ENCODE measurements around the gene UBE2E3.
"Not testable (repeated sequence)": the region's sequence is repeated elsewhere in the genome, so short reads cannot be mapped to it uniquely, and the experiment has no call there.

Gene UBE2E3

DNA sequence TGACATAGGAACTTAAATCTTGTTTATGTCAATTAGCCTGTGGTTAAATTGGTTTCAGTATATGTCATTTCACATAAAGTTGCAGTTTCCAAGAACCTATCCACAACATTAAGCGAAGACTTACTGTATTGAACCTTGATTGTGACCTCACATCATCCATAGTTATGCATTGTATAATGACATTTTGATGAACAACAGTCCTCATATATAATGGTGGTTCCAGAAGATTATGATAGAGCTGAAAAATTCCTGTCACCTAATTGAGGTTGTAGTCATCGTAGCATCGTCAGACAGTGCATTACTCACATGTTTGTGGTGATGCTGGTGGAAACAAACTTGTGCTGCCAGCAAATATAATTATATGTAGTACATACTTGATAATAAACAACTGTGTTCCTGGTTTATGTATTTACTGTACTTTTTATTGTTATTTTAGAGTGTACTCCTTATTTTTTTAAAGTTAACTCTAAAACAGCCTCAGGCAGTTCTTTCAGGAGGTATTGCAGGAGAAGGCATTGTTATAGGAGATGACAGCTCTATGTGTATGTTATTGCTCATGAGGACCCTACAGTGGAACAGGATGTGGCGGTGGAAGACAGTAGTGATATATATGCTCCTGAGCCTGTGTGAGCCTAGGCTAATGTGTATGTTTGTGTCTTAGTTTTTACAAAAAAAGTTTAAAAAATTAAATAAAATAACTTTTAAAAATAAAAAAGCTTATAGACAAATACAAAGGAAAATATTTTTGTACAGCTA is 56.6 kb downstream of the UBE2E3 start:
- no peak overlapping the region for H3K9ac ChIP-seq (ENCODE audit: low read depth, low read length, poor library complexity, severe bottlenecking)
- no peaks in the 10 kb centered on the region for H3K27me3 ChIP-seq (ENCODE audit: insufficient read depth, low read length, poor library complexity, severe bottlenecking)
- no peaks in the 10 kb centered on the region for H3K9me2 ChIP-seq (replicated peaks; ENCODE audit: low read depth, low read length)
- H3K4me2 ChIP-seq (ENCODE audit: low read depth, low read length, poor library complexity, severe bottlenecking) = no peak overlapping the region
- no peaks in the 10 kb centered on the region for H3K36me3 ChIP-seq (ENCODE audit: insufficient read depth, low read length)
- H4K20me1 ChIP-seq (ENCODE audit: insufficient read depth, low read length, poor library complexity, severe bottlenecking) = no peaks in the 10 kb centered on the region
- H2AFZ ChIP-seq (ENCODE audit: low read length) = no peak overlapping the region
- no peaks in the 10 kb centered on the region for H3K79me2 ChIP-seq (ENCODE audit: insufficient read depth, low read length)
- no peak for TF ChIP-seq EZH2phosphoT487 (IDR thresholded peaks at IDR 0.05; ENCODE audit: borderline replicate concordance)
- no peak for TF ChIP-seq CTCF (conservative IDR thresholded peaks at IDR 0.05; ENCODE audit: low read length)
- no peak overlapping the region for H3K4me3 ChIP-seq (ENCODE audit: low read length, poor library complexity, severe bottlenecking)
- no peaks in the 10 kb centered on the region for H3K9me3 ChIP-seq (ENCODE audit: insufficient read depth, low read depth, low read length)
- H3F3A ChIP-seq (ENCODE audit: low read depth) = no peaks in the 10 kb centered on the region
- no peaks in the 10 kb centered on the region for H3K4me1 ChIP-seq (ENCODE audit: insufficient read depth, low read length, poor library complexity, severe bottlenecking)

DNA sequence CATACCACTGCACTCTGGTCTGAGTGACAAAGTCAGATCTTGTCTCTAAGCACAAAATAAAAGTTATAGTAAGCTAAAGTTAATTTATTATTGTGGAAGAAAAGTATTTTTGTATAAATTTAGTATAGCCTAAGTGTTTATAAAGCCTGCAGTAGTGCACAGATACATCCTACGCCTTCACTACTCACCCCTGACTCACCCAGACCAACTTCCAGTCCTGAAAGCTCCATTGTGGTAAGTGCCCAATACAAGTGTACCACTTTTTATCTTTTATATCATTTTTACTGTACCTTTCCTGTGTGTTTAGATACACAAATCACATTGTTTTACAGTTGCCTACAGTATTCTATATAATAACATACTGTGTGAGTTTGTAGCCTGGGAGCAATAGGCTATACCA is 57.5 kb downstream of the UBE2E3 start:
- H3F3A ChIP-seq (ENCODE audit: low read depth) = no peaks in the 10 kb centered on the region
- H2AFZ ChIP-seq (ENCODE audit: low read length) = no peak overlapping the region
- H3K9me2 ChIP-seq (replicated peaks; ENCODE audit: low read depth, low read length) = no peaks in the 10 kb centered on the region
- H3K9me3 ChIP-seq (ENCODE audit: insufficient read depth, low read depth, low read length) = no peaks in the 10 kb centered on the region
- H3K9ac ChIP-seq (ENCODE audit: low read depth, low read length, poor library complexity, severe bottlenecking) = no peak overlapping the region
- no peak overlapping the region for H3K4me3 ChIP-seq (ENCODE audit: low read length, poor library complexity, severe bottlenecking)
- H3K4me1 ChIP-seq (ENCODE audit: insufficient read depth, low read length, poor library complexity, severe bottlenecking) = no peaks in the 10 kb centered on the region
- H3K79me2 ChIP-seq (ENCODE audit: insufficient read depth, low read length) = no peaks in the 10 kb centered on the region
- no peaks in the 10 kb centered on the region for H4K20me1 ChIP-seq (ENCODE audit: insufficient read depth, low read length, poor library complexity, severe bottlenecking)
- TF ChIP-seq CTCF (conservative IDR thresholded peaks at IDR 0.05; ENCODE audit: low read length) (no peak), EZH2phosphoT487 (IDR thresholded peaks at IDR 0.05; ENCODE audit: borderline replicate concordance) (no peak)
- no peak overlapping the region for H3K4me2 ChIP-seq (ENCODE audit: low read depth, low read length, poor library complexity, severe bottlenecking)
- no peaks in the 10 kb centered on the region for H3K36me3 ChIP-seq (ENCODE audit: insufficient read depth, low read length)
- H3K27me3 ChIP-seq (ENCODE audit: insufficient read depth, low read length, poor library complexity, severe bottlenecking) = no peaks in the 10 kb centered on the region

DNA sequence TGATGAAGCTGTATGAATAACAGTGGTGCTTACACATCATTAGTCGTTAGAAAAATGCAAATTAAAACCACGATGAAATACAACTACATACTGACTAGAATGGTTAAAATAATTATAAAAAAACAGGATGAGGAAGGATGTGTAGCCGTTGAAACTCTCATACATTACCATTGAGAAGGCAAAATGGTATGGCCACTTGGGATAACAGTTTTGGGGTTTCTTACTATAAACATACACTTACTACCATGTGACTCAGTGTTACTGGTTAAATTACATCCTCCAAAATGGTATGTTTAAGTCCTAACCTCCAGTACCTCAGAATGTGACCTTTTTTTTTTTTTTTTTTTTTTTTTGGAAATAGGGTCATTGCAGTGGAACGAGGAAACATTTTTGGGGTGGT is 58.4 kb downstream of the UBE2E3 start:
- no peaks in the 10 kb centered on the region for H3K79me2 ChIP-seq (ENCODE audit: insufficient read depth, low read length)
- no peaks in the 10 kb centered on the region for H3K9me2 ChIP-seq (replicated peaks; ENCODE audit: low read depth, low read length)
- H3K9ac ChIP-seq (ENCODE audit: low read depth, low read length, poor library complexity, severe bottlenecking) = no peak overlapping the region
- no peak for TF ChIP-seq EZH2phosphoT487 (IDR thresholded peaks at IDR 0.05; ENCODE audit: borderline replicate concordance)
- no peaks in the 10 kb centered on the region for H3K9me3 ChIP-seq (ENCODE audit: insufficient read depth, low read depth, low read length)
- H3F3A ChIP-seq (ENCODE audit: low read depth) = no peaks in the 10 kb centered on the region
- no peaks in the 10 kb centered on the region for H3K27me3 ChIP-seq (ENCODE audit: insufficient read depth, low read length, poor library complexity, severe bottlenecking)
- H3K36me3 ChIP-seq (ENCODE audit: insufficient read depth, low read length) = no peaks in the 10 kb centered on the region
- H4K20me1 ChIP-seq (ENCODE audit: insufficient read depth, low read length, poor library complexity, severe bottlenecking) = no peaks in the 10 kb centered on the region
- H3K4me1 ChIP-seq (ENCODE audit: insufficient read depth, low read length, poor library complexity, severe bottlenecking) = no peaks in the 10 kb centered on the region
- H2AFZ ChIP-seq (ENCODE audit: low read length) = no peak overlapping the region
- no peak overlapping the region for H3K4me2 ChIP-seq (ENCODE audit: low read depth, low read length, poor library complexity, severe bottlenecking)
- no peak overlapping the region for H3K4me3 ChIP-seq (ENCODE audit: low read length, poor library complexity, severe bottlenecking)

DNA sequence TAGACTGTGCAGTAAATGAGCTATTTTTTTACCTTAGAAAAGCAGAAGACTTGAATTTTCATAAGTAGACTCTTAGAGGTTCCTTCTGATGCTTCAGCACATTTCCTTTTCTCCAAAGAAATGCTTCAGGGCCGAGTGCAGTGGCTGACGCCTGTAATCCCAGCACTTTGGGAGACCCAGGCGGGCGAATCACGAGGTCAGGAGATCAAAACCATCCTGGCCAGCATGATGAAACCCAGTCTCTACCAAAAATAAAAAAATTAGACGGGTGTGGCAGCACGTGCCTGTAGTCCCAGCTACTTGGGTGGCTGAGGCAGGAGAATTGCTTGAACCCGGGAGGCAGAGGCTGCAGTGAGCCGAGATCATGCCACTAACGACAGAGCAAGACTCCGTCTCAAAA is 60.4 kb downstream of the UBE2E3 start:
- not testable (repeated sequence) for H3K36me3 ChIP-seq (ENCODE audit: insufficient read depth, low read length); H4K20me1 ChIP-seq (ENCODE audit: insufficient read depth, low read length, poor library complexity, severe bottlenecking); H3K4me2 ChIP-seq (ENCODE audit: low read depth, low read length, poor library complexity, severe bottlenecking); H3K4me1 ChIP-seq (ENCODE audit: insufficient read depth, low read length, poor library complexity, severe bottlenecking); H3F3A ChIP-seq (ENCODE audit: low read depth); H3K9me2 ChIP-seq (replicated peaks; ENCODE audit: low read depth, low read length); H2AFZ ChIP-seq (ENCODE audit: low read length); H3K9ac ChIP-seq (ENCODE audit: low read depth, low read length, poor library complexity, severe bottlenecking); H3K9me3 ChIP-seq (ENCODE audit: insufficient read depth, low read depth, low read length); H3K27me3 ChIP-seq (ENCODE audit: insufficient read depth, low read length, poor library complexity, severe bottlenecking); H3K4me3 ChIP-seq (ENCODE audit: low read length, poor library complexity, severe bottlenecking); H3K79me2 ChIP-seq (ENCODE audit: insufficient read depth, low read length)

Data from Loucy (cell line).